Tibial nerve (tissue), 4 donors: Measurements from ENCODE around the gene STOM.

Experiments used
- EP300 ChIP-seq, 2 donors: sonication (generic); formaldehyde crosslinking; IDR thresholded peaks; one replicate each; pipeline ENCODE4 v1.6.1; 2017; ENCODE audit warnings: antibody characterized with exemption in 2 of 2, mild to moderate bottlenecking in 1 of 2
- POLR2A ChIP-seq, 2 donors: fragments of 450-650 bp; IDR thresholded peaks; one replicate each; pipeline ENCODE4 v1.6.1; 2017; ENCODE audit warnings: antibody characterized with exemption in 2 of 2, mild to moderate bottlenecking in 2 of 2, moderate library complexity in 2 of 2
- TF ChIP-seq, protein P1 (sequence below), 5 experiments: fragments of 200-600 bp in 3 of 5; fragments of 450-650 bp in 2 of 5; sonication (generic) in 3 of 5; IDR thresholded peaks; one replicate each; pipeline ENCODE4 v1.5.1; 2016 to 2019; ENCODE audit warnings: antibody characterized with exemption in 5 of 5, mild to moderate bottlenecking in 3 of 5, moderate library complexity in 2 of 5

DNA sequence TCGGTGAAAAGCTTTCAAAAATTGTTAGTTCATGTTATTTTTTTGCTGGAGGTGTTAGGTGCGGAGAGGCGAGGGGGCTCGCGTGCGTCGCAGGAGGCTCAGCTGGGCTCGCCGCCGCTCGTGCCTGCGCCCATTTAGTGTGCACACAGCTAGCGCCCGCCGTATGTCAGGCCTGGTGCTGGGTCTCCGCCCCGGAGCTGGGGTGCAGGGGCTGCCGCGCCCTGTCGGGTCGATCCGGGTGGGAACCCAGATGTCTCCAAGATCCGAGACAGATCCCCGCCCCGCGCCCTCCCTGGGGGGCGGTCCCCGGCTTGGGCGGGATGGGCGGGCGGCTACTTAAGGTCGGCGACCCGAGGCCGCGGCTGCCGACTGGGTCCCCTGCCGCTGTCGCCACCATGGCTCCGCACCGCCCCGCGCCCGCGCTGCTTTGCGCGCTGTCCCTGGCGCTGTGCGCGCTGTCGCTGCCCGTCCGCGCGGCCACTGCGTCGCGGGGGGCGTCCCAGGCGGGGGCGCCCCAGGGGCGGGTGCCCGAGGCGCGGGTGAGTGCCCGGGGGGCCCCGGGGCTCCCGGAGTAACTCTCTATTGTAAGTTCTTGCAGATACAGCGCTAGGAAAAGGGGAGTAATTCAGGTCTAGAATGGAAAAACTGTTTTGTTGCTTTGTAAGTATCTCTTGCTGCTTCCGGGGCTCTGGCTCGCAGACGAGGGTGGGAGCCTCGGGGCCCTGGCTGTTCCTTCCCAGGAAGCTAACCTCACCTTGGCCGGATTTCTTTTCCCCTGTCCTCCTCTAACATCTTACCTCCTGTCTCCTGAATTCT is 70.4 kb downstream of the STOM start:
- TF ChIP-seq POLR2A (IDR thresholded peaks at IDR 0.05) = peak in 1 of 2 donors; percentile 77
- TF ChIP-seq, protein P1, sequence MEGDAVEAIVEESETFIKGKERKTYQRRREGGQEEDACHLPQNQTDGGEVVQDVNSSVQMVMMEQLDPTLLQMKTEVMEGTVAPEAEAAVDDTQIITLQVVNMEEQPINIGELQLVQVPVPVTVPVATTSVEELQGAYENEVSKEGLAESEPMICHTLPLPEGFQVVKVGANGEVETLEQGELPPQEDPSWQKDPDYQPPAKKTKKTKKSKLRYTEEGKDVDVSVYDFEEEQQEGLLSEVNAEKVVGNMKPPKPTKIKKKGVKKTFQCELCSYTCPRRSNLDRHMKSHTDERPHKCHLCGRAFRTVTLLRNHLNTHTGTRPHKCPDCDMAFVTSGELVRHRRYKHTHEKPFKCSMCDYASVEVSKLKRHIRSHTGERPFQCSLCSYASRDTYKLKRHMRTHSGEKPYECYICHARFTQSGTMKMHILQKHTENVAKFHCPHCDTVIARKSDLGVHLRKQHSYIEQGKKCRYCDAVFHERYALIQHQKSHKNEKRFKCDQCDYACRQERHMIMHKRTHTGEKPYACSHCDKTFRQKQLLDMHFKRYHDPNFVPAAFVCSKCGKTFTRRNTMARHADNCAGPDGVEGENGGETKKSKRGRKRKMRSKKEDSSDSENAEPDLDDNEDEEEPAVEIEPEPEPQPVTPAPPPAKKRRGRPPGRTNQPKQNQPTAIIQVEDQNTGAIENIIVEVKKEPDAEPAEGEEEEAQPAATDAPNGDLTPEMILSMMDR (IDR thresholded peaks at IDR 0.05) = peak in 1 of 5 experiments; percentile 1
- TF ChIP-seq EP300 (IDR thresholded peaks at IDR 0.05) = peak in 1 of 2 donors; percentile 75
